Liver (tissue), 9 donors: Measurements from ENCODE around the gene PDZD2. TPM values are rescaled to one million over a fixed set of nuclear protein-coding genes. Genes with fewer than 3 reads are reported as not detected.

Experiments
- DNase-seq: peaks from one replicate; pipeline ENCODE4 v3.0.0-alpha.2; 2017; ENCODE audit warnings: low spot score
- H3K27ac ChIP-seq, 2 donors: one replicate each; pipeline ENCODE4 v1.7.0; 2013; ENCODE audit warnings: inconsistent platforms in 2 of 2, low read length in 2 of 2, control low read depth in 1 of 2, low read depth in 1 of 2, mild to moderate bottlenecking in 1 of 2
- H3K27me3 ChIP-seq, 4 donors: one replicate each; pipeline versions ENCODE4 v1.6.1 to v1.7.0; 2013; ENCODE audit warnings: low read length in 3 of 4, inconsistent platforms in 1 of 4, mild to moderate bottlenecking in 1 of 4, moderate library complexity in 1 of 4; ENCODE audit not compliant: control insufficient read depth in 4 of 4, insufficient read depth in 4 of 4
- H3K36me3 ChIP-seq, 4 donors: one replicate each; pipeline versions ENCODE4 v1.6.1 to v1.7.0; 2013; ENCODE audit warnings: low read length in 3 of 4, mild to moderate bottlenecking in 3 of 4, low read depth in 1 of 4, moderate library complexity in 1 of 4; ENCODE audit not compliant: control insufficient read depth in 4 of 4, insufficient read depth in 3 of 4
- H3K4me1 ChIP-seq, 4 donors: one replicate each; pipeline versions ENCODE4 v1.6.1 to v1.7.0; 2013; ENCODE audit warnings: low read length in 3 of 4, mild to moderate bottlenecking in 3 of 4, moderate library complexity in 1 of 4; ENCODE audit not compliant: control insufficient read depth in 4 of 4, insufficient read depth in 4 of 4
- H3K4me3 ChIP-seq, 3 donors: one replicate each; pipeline versions ENCODE4 v1.6.1 to v1.7.0; 2013; ENCODE audit warnings: low read length in 3 of 3, control low read depth in 1 of 3, low read depth in 1 of 3, mild to moderate bottlenecking in 1 of 3
- H3K9ac ChIP-seq, 2 donors: one replicate each; pipeline ENCODE4 v1.7.0; 2013; ENCODE audit warnings: low read length in 2 of 2, mild to moderate bottlenecking in 2 of 2, moderate library complexity in 2 of 2, control low read depth in 1 of 2, low read depth in 1 of 2
- H3K9me3 ChIP-seq, 4 donors: one replicate each; pipeline versions ENCODE4 v1.6.1 to v1.7.0; 2013; ENCODE audit warnings: low read length in 3 of 4; ENCODE audit not compliant: control insufficient read depth in 4 of 4
- ATF3 ChIP-seq: IDR thresholded peaks from 2 replicates; pipeline ENCODE4 v1.6.1; 2016; ENCODE audit warnings: antibody characterized with exemption
- CTCF ChIP-seq: fragments of 150-350 bp; IDR thresholded peaks from 2 replicates; pipeline ENCODE4 v1.5.1; 2017; ENCODE audit warnings: improper control_type of control experiment, low read depth, low read length; ENCODE audit not compliant: missing input control
- GABPA ChIP-seq, 2 donors: IDR thresholded peaks in 1 of 2; conservative IDR thresholded peaks in 1 of 2; 2 replicates each; pipeline ENCODE4 v1.6.1; 2016; ENCODE audit warnings: antibody characterized with exemption in 2 of 2, mild to moderate bottlenecking in 1 of 2, moderate library complexity in 1 of 2
- HNF4A ChIP-seq, 2 donors: conservative IDR thresholded peaks; 2 replicates each; pipeline ENCODE4 v1.6.1; 2016; ENCODE audit warnings: antibody characterized with exemption in 2 of 2, mild to moderate bottlenecking in 2 of 2
- HNF4G ChIP-seq: IDR thresholded peaks from 2 replicates; pipeline ENCODE4 v1.6.1; 2016; ENCODE audit warnings: antibody characterized with exemption
- MAX ChIP-seq: IDR thresholded peaks from 2 replicates; pipeline ENCODE4 v1.6.1; 2016; ENCODE audit warnings: antibody characterized with exemption
- NR2F2 ChIP-seq: IDR thresholded peaks from 2 replicates; pipeline ENCODE4 v1.6.1; 2016; ENCODE audit warnings: antibody characterized with exemption
- RAD21 ChIP-seq, 2 donors: IDR thresholded peaks; 2 replicates each; pipeline ENCODE4 v1.6.1; 2016; ENCODE audit warnings: antibody characterized with exemption in 2 of 2, mild to moderate bottlenecking in 2 of 2
- RXRA ChIP-seq, 2 donors: IDR thresholded peaks; 2 replicates each; pipeline ENCODE4 v1.6.1; 2017 to 2018; ENCODE audit warnings: antibody characterized with exemption in 2 of 2, mild to moderate bottlenecking in 1 of 2
- SP1 ChIP-seq: IDR thresholded peaks from 2 replicates; pipeline ENCODE4 v1.6.1; 2018; ENCODE audit warnings: antibody characterized with exemption, mild to moderate bottlenecking
- ZBTB33 ChIP-seq: IDR thresholded peaks from 2 replicates; pipeline ENCODE4 v1.6.1; 2016; ENCODE audit warnings: antibody characterized with exemption
- WGBS: extraction: QIAGEN DNeasy Blood & Tissue Kit; methylation state at CpG from one replicate; pipeline ENCODE4 v1.1.7; 2013; 5-methylcytosine and 5-hydroxymethylcytosine counted together
- polyA plus RNA-seq, 2 donors: library from polyadenylated mRNA; stranded (reverse) in 1 of 2; unstranded in 1 of 2; fragments of 200-250 nt in 1 of 2; fragments of >200 nt in 1 of 2; fragmentation: Nextera tagmentation in 1 of 2; extraction: Ambion mirVana in 1 of 2; gene quantifications; one replicate each; pipeline versions ENCODE4 v1.2.1 to v1.2.3, GENCODE V29; 2013 to 2015
- total RNA-seq, 2 donors: library from RNA; depleted of rRNA; stranded (reverse); fragments of >200 nt; gene quantifications; one replicate each; pipeline ENCODE4 v1.2.3, GENCODE V29; 2014
- donor health status: healthy.
- donor health status: healthy.
- donor health status: healthy.
- donor health status: healthy.
- donor health status: healthy.

PDZD2 gene
- total and polyA plus RNA-seq, 4 donors, result 0.27 to 1.1 (median 0.54) TPM

- TF ChIP-seq MAX, result no peak
Measured at GRCh38 chr5:32051796-32052195, 412.9 kb downstream of the PDZD2 start (continued).

- no peak overlapping the region for H3K4me3 ChIP-seq
- H3K27me3 ChIP-seq, result no peaks in the 10 kb centered on the region
- H3K9me3 ChIP-seq, result no peaks in the 10 kb centered on the region
- H3K36me3 ChIP-seq, result peaks cover 0 to 1% (median 0%) of the 10 kb centered on the region in 4 donors
- DNase-seq, result no peak
- no peaks in the 10 kb centered on the region for H3K4me1 ChIP-seq
- no peak overlapping the region for H3K9ac ChIP-seq
- H3K27ac ChIP-seq, result no peak overlapping the region
- WGBS, result 79% methylated on average over 15 of the region's 15 CpGs
- peak; percentile 17 for TF ChIP-seq NR2F2
- no peak for TF ChIP-seq RXRA (IDR thresholded peaks at IDR 0.05)
Measured at GRCh38 chr5:32055891-32056866, 417.2 kb downstream of the PDZD2 start.

- H3K9me3 ChIP-seq, result no peaks in the 10 kb centered on the region
- H3K27ac ChIP-seq, result no peak overlapping the region
- no peak overlapping the region for H3K4me3 ChIP-seq
- WGBS, result 87% methylated on average over 12 of the region's 12 CpGs
- H3K4me1 ChIP-seq, result no peaks in the 10 kb centered on the region
- peaks cover 0 to 1% (median 0%) of the 10 kb centered on the region in 4 donors for H3K36me3 ChIP-seq
- no peak for DNase-seq
- H3K27me3 ChIP-seq, result no peaks in the 10 kb centered on the region
- TF ChIP-seq CTCF (peak; percentile 12), RAD21 (IDR thresholded peaks at IDR 0.05) (no peak), GABPA (IDR thresholded peaks at IDR 0.05 in 1 of 2, conservative IDR thresholded peaks at IDR 0.05 in 1 of 2) (no peak), ATF3 (no peak), NR2F2 (no peak)
- H3K9ac ChIP-seq, result no peak overlapping the region
Measured at GRCh38 chr5:32057187-32058096, 418.5 kb downstream of the PDZD2 start.

- DNase-seq, result no peak
- WGBS, result 85% methylated on average over 4 of the region's 4 CpGs
- H3K9ac ChIP-seq, result no peak overlapping the region
Measured at GRCh38 chr5:32058101-32058500, 419.2 kb downstream of the PDZD2 start.

More at GRCh38 chr5:32058101-32058500, 419.2 kb downstream of the PDZD2 start:
- no peaks in the 10 kb centered on the region for H3K27me3 ChIP-seq
- peaks cover 0 to 1% (median 0%) of the 10 kb centered on the region in 4 donors for H3K36me3 ChIP-seq
- H3K4me1 ChIP-seq, result no peaks in the 10 kb centered on the region
- TF ChIP-seq HNF4G (no peak), ATF3 (no peak), ZBTB33 (no peak), HNF4A (conservative IDR thresholded peaks at IDR 0.05) (no peak), GABPA (IDR thresholded peaks at IDR 0.05 in 1 of 2, conservative IDR thresholded peaks at IDR 0.05 in 1 of 2) (no peak), SP1 (no peak), RXRA (IDR thresholded peaks at IDR 0.05) (no peak)
- H3K9me3 ChIP-seq, result no peaks in the 10 kb centered on the region
- no peak overlapping the region for H3K4me3 ChIP-seq
- H3K27ac ChIP-seq, result no peak overlapping the region
